ENCODE data around the gene SNRNP35. TPM values are rescaled to one million over a fixed set of nuclear protein-coding genes. Genes with fewer than 3 reads are reported as not detected.
A peak's percentile ranks its signal among the peaks of the same experiment; 100 is the strongest.
"Not testable (repeated sequence)": the region's sequence is repeated elsewhere in the genome, so short reads cannot be mapped to it uniquely, and the experiment has no call there.

Gene SNRNP35
- total and polyA plus RNA-seq, 5 donors: 19.2 to 48.1 (median 26.4) TPM

- Histone ChIP-seq H3K4me3 (ENCODE audit: low read length) (no peak overlapping the region), H3K4me1 (ENCODE audit: control insufficient read depth, insufficient read depth, low read length) (peaks cover 3% of the 10 kb centered on the region), H3K27ac (ENCODE audit: low read length) (peak overlapping the region; percentile 88), H3K9me3 (ENCODE audit: control insufficient read depth, low read length) (no peaks in the 10 kb centered on the region), H3K27me3 (ENCODE audit: control insufficient read depth, insufficient read depth) (no peaks in the 10 kb centered on the region)
- WGBS: 77% methylated on average over 26 of the region's 26 CpGs
- peak; percentile 22 to 44 for ATAC-seq
- intact Hi-C loops (cut with DNase I): no loop called here
- DNase-seq: peak in 1 of 3 donors; percentile 61
Measured at GRCh38 chr12:123512838-123513665, 55.1 kb downstream of the SNRNP35 start.

GRCh38 chr12:123513805-123514204, 55.9 kb downstream of the SNRNP35 start:
- WGBS: 47% methylated on average over 13 of the region's 13 CpGs
- DNase-seq: peak; percentile 43 to 77 (median 76)
- Histone ChIP-seq H3K9me3 (ENCODE audit: control insufficient read depth, low read length) (no peaks in the 10 kb centered on the region), H3K4me1 (ENCODE audit: control insufficient read depth, insufficient read depth, low read length) (peaks cover 3% of the 10 kb centered on the region), H3K27me3 (ENCODE audit: control insufficient read depth, insufficient read depth) (no peaks in the 10 kb centered on the region), H3K27ac (ENCODE audit: low read length) (peak overlapping the region; percentile 88), H3K4me3 (ENCODE audit: low read length) (no peak overlapping the region)
- intact Hi-C loops (cut with DNase I): no loop called here
- ATAC-seq: peak; percentile 74 to 82

GRCh38 chr12:123514582-123515221, 56.8 kb downstream of the SNRNP35 start:
- not testable (repeated sequence) for H3K4me1 ChIP-seq (ENCODE audit: control insufficient read depth, insufficient read depth, low read length); ATAC-seq; H3K27me3 ChIP-seq (ENCODE audit: control insufficient read depth, insufficient read depth); H3K27ac ChIP-seq (ENCODE audit: low read length); DNase-seq; H3K9me3 ChIP-seq (ENCODE audit: control insufficient read depth, low read length); H3K4me3 ChIP-seq (ENCODE audit: low read length)
- intact Hi-C loops (cut with DNase I): loop anchor here in 1 of 4 donors (5.0 kb wide), 1 partner anchor 37 kb away; no protein-coding TSS in a partner anchor
- 96% methylated on average over 1 of the region's 1 CpG for WGBS

- no peaks in the 10 kb centered on the region for H3K27me3 ChIP-seq (ENCODE audit: control insufficient read depth, insufficient read depth)
- 70% methylated on average over 11 of the region's 11 CpGs for WGBS
- no peak overlapping the region for H3K4me3 ChIP-seq (ENCODE audit: low read length)
- peak overlapping the region; percentile 20 for H3K27ac ChIP-seq (ENCODE audit: low read length)
- ATAC-seq (no peak), DNase-seq (no peak)
- no peaks in the 10 kb centered on the region for H3K9me3 ChIP-seq (ENCODE audit: control insufficient read depth, low read length)
- H3K4me1 ChIP-seq (ENCODE audit: control insufficient read depth, insufficient read depth, low read length): peaks cover 3% of the 10 kb centered on the region
- intact Hi-C loops (cut with DNase I): loop anchor here in 1 of 4 donors (5.0 kb wide), 1 partner anchor 39 kb away; no protein-coding TSS in a partner anchor
Measured at GRCh38 chr12:123516216-123516780, 58.4 kb downstream of the SNRNP35 start.

Other genes starting within 250 kb of the SNRNP35 start
- 10 to 100 TPM; 14.8 to 27.4 (median 22.5) TPM for gene MPHOSPH9, start 225.0 kb upstream of the SNRNP35 start, total RNA-seq
- gene MPHOSPH9, start 225.0 kb upstream of the SNRNP35 start, polyA plus RNA-seq: 8.0 TPM
- 10 to 100 TPM in 3 of 4 donors, 1 to 10 TPM in 1; 9.5 to 12.5 (median 10.7) TPM for gene MTRFR, start 224.7 kb upstream of the SNRNP35 start, total RNA-seq
- gene MTRFR, start 224.7 kb upstream of the SNRNP35 start, polyA plus RNA-seq: 14.1 TPM
- 10 to 100 TPM; 76.1 to 95.2 (median 88.9) TPM for gene CDK2AP1, start 186.3 kb upstream of the SNRNP35 start, total RNA-seq
- gene CDK2AP1, start 186.3 kb upstream of the SNRNP35 start, polyA plus RNA-seq: 164 TPM
- gene SBNO1, start 93.3 kb upstream of the SNRNP35 start, total RNA-seq: 10 to 100 TPM; 22.3 to 28.7 (median 26.8) TPM
- 5.7 TPM for gene SBNO1, start 93.3 kb upstream of the SNRNP35 start, polyA plus RNA-seq
- 10 to 100 TPM; 19.8 to 26.8 (median 22.6) TPM for gene KMT5A, start 74.0 kb upstream of the SNRNP35 start, total RNA-seq
- 15.1 TPM for gene KMT5A, start 74.0 kb upstream of the SNRNP35 start, polyA plus RNA-seq
- 1 to 10 TPM; 3.4 to 4.0 (median 3.8) TPM for gene RILPL2, start 21.5 kb upstream of the SNRNP35 start, total RNA-seq
- 4.3 TPM for gene RILPL2, start 21.5 kb upstream of the SNRNP35 start, polyA plus RNA-seq
- 100 to 1,000 TPM; 118 to 146 (median 133) TPM for gene RILPL1, start 75.6 kb downstream of the SNRNP35 start, total RNA-seq
- gene RILPL1, start 75.6 kb downstream of the SNRNP35 start, polyA plus RNA-seq: 127 TPM
- gene TMED2, start 126.4 kb downstream of the SNRNP35 start, total RNA-seq: 100 to 1,000 TPM; 161 to 253 (median 180) TPM
- gene TMED2, start 126.4 kb downstream of the SNRNP35 start, polyA plus RNA-seq: 90.9 TPM
- 1 to 10 TPM; 7.7 to 8.3 (median 8.2) TPM for gene DDX55, start 144.0 kb downstream of the SNRNP35 start, total RNA-seq
- 6.6 TPM for gene DDX55, start 144.0 kb downstream of the SNRNP35 start, polyA plus RNA-seq
- gene EIF2B1, start 175.5 kb downstream of the SNRNP35 start, total RNA-seq: 10 to 100 TPM; 28.5 to 30.6 (median 29.3) TPM
- gene EIF2B1, start 175.5 kb downstream of the SNRNP35 start, polyA plus RNA-seq: 20.8 TPM
- gene GTF2H3, start 175.7 kb downstream of the SNRNP35 start, total RNA-seq: 10 to 100 TPM; 12.5 to 15.3 (median 13.1) TPM
- 5.6 TPM for gene GTF2H3, start 175.7 kb downstream of the SNRNP35 start, polyA plus RNA-seq
- gene TCTN2, start 213.0 kb downstream of the SNRNP35 start, total RNA-seq: 1 to 10 TPM; 4.5 to 5.8 (median 4.7) TPM
- 3.2 TPM for gene TCTN2, start 213.0 kb downstream of the SNRNP35 start, polyA plus RNA-seq

All from right cardiac atrium (tissue), 5 donors.